KMS-11 (cell line): ENCODE results near the gene KCNG1.
A peak's percentile ranks its signal among the peaks of the same experiment; 100 is the strongest.

Source experiments
- H2AFZ ChIP-seq: fragments of 200-600 bp; sonication (generic); 2 replicates; pipeline ENCODE4 v1.6.1; 2016; ENCODE audit warnings: antibody characterized with exemption, mixed run types, low read depth
- H3K27ac ChIP-seq: fragments of 200-600 bp; sonication (generic); 2 replicates; pipeline ENCODE4 v1.6.1; 2016; ENCODE audit warnings: mild to moderate bottlenecking, mixed run types
- H3K27me3 ChIP-seq: fragments of 200-600 bp; sonication (generic); 2 replicates; pipeline ENCODE4 v1.6.1; 2017; ENCODE audit warnings: mild to moderate bottlenecking, low read depth, mixed run types, moderate library complexity; ENCODE audit not compliant: insufficient read depth
- H3K36me3 ChIP-seq: fragments of 200-600 bp; sonication (generic); 2 replicates; pipeline ENCODE4 v1.6.1; 2017; ENCODE audit warnings: mild to moderate bottlenecking, mixed run types; ENCODE audit not compliant: insufficient read depth
- H3K4me1 ChIP-seq: fragments of 200-600 bp; sonication (generic); 2 replicates; pipeline ENCODE4 v1.6.1; 2016; ENCODE audit warnings: mild to moderate bottlenecking, low read depth, mixed run types; ENCODE audit not compliant: poor library complexity, severe bottlenecking
- H3K4me2 ChIP-seq: fragments of 200-600 bp; sonication (generic); 2 replicates; pipeline ENCODE4 v1.7.0; 2016; ENCODE audit warnings: mild to moderate bottlenecking, mixed run types
- H3K4me3 ChIP-seq: fragments of 200-600 bp; sonication (generic); IDR thresholded peaks from 2 replicates; pipeline ENCODE4 v1.6.1; 2017; ENCODE audit warnings: low read depth, low read length, mixed read lengths; ENCODE audit not compliant: insufficient read depth
- H3K79me2 ChIP-seq: fragments of 200-600 bp; sonication (generic); 2 replicates; pipeline ENCODE4 v1.6.1; 2016; ENCODE audit warnings: low read depth, mixed run types; ENCODE audit not compliant: insufficient read depth
- H3K9ac ChIP-seq: fragments of 200-600 bp; sonication (generic); 2 replicates; pipeline ENCODE4 v1.6.1; 2016; ENCODE audit warnings: mild to moderate bottlenecking, mixed run types
- H4K20me1 ChIP-seq: fragments of 200-600 bp; sonication (generic); 2 replicates; pipeline ENCODE4 v1.6.1; 2016; ENCODE audit warnings: mild to moderate bottlenecking, mixed run types; ENCODE audit not compliant: insufficient read depth
- TF ChIP-seq, protein P1 (sequence below): fragments of 200-600 bp; sonication (generic); conservative IDR thresholded peaks from 2 replicates; pipeline ENCODE4 v1.6.1; 2017; ENCODE audit warnings: low read depth, mild to moderate bottlenecking, antibody characterized with exemption, low read length, moderate library complexity, mixed read lengths

Gene KCNG1, protein sequence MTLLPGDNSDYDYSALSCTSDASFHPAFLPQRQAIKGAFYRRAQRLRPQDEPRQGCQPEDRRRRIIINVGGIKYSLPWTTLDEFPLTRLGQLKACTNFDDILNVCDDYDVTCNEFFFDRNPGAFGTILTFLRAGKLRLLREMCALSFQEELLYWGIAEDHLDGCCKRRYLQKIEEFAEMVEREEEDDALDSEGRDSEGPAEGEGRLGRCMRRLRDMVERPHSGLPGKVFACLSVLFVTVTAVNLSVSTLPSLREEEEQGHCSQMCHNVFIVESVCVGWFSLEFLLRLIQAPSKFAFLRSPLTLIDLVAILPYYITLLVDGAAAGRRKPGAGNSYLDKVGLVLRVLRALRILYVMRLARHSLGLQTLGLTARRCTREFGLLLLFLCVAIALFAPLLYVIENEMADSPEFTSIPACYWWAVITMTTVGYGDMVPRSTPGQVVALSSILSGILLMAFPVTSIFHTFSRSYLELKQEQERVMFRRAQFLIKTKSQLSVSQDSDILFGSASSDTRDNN

DNA sequence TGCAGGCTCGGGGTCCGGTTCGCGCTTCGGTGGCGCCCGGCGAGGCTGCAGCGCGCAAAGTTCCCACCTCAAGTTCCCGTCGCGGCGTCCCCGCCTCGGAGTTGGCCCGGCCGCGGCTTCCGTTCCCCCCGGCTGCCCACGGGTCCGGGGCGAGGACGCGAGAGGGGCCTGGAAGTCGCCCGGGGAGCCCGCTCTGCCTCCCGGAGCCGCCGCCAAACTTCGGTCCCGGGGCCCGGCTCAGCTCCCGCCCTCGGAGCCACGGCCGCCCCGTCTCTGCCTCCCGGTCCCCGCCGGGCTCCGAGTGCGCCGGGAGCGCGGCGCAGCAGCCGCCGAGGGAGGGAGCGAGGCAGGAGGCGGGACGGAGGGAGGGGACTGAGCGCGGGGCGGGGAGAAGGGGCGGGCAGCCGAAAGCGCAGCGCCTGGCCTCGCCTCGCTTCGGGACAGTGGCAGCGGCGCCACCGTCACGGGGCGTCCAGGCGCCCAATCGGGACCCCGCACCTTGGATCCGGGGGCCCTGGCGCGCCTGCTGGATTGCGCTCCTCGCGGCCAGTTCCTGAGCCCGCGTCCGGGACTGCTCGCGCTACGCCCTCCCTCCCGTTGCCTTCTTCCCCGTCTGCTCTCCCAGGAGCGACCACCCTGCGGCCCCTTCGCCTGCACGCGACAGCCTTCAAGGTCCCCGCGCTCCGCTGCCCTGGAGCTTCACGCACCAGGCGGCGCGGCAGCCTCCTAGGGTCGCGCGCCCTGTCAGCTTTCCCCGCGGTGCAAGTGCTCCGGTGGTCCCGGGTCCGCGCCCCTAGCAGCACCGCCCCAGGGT is at the start of gene KCNG1:
Gene KCNG1 (minus strand): TSS at position 305 of the 814 bp plus-strand sequence. CDS start 12,769 bp downstream, outside the sequence.
- Histone ChIP-seq H3K9ac (peak within 1 kb of the TSS; percentile 34; the same call in 1 of the 2 replicates), H3K4me1 (no peaks in the 10 kb centered on the region), H3K27ac (no peak within 1 kb of the TSS), H2AFZ (peak within 1 kb of the TSS; percentile 80), H3K36me3 (no peaks in the 10 kb centered on the region), H3K4me3 (no peak within 1 kb of the TSS), H4K20me1 (no peaks in the 10 kb centered on the region), H3K79me2 (no peaks in the 10 kb centered on the region), H3K4me2 (peak within 1 kb of the TSS; percentile 60), H3K27me3 (no peaks in the 10 kb centered on the region; the same call in 1 of the 2 replicates)
- TF ChIP-seq, protein P1, sequence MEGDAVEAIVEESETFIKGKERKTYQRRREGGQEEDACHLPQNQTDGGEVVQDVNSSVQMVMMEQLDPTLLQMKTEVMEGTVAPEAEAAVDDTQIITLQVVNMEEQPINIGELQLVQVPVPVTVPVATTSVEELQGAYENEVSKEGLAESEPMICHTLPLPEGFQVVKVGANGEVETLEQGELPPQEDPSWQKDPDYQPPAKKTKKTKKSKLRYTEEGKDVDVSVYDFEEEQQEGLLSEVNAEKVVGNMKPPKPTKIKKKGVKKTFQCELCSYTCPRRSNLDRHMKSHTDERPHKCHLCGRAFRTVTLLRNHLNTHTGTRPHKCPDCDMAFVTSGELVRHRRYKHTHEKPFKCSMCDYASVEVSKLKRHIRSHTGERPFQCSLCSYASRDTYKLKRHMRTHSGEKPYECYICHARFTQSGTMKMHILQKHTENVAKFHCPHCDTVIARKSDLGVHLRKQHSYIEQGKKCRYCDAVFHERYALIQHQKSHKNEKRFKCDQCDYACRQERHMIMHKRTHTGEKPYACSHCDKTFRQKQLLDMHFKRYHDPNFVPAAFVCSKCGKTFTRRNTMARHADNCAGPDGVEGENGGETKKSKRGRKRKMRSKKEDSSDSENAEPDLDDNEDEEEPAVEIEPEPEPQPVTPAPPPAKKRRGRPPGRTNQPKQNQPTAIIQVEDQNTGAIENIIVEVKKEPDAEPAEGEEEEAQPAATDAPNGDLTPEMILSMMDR: no peak

DNA sequence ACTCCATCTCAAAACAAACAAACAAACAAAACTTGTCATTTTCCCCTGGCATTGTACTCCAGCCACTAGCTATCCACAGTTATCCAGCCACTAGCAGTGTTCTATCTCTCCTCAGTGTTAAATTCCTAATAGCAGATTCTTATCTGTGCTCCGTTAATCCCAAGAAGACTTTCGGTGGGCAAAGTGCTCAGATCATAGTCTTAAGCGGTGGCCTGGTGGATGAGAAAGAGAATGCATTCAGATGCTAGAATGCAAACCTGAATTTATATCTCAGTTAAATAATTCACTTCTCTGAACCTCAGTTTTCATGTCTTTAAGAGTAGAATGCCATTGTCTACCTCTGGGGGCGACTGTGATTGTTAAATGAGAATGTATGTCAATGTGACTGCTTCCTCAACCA is 47.7 kb upstream of the KCNG1 start:
- TF ChIP-seq, protein P1: no peak
- Histone ChIP-seq H3K4me1 (no peaks in the 10 kb centered on the region), H3K27me3 (no peaks in the 10 kb centered on the region), H3K4me2 (no peak overlapping the region), H3K27ac (no peak overlapping the region), H3K9ac (no peak overlapping the region), H4K20me1 (no peaks in the 10 kb centered on the region), H3K4me3 (no peak overlapping the region), H2AFZ (no peak overlapping the region), H3K36me3 (no peaks in the 10 kb centered on the region), H3K79me2 (no peaks in the 10 kb centered on the region)

DNA sequence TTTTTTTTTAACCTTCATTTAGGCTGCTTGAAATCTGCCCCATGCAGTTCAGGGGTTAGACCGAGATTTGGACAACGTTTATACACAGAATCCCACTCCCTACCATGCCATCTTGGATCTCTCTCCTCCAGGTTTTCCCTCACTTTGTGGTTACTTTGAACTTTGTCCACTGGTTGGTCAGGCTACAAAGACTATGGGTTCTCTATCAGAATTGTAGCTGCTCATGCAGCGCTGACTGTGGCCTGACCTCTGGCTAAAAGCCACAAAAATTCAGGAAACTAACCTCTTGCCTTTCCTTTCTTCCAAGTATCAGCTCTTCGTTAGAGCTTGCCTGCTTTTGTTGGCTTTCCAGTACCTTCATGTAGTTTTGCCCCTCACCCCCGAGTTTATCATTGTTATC is 44.9 kb upstream of the KCNG1 start:
- Histone ChIP-seq H3K9ac (no peak overlapping the region), H3K27ac (no peak overlapping the region), H3K4me2 (no peak overlapping the region), H3K36me3 (no peaks in the 10 kb centered on the region), H4K20me1 (no peaks in the 10 kb centered on the region), H3K4me1 (no peaks in the 10 kb centered on the region), H3K79me2 (no peaks in the 10 kb centered on the region), H3K4me3 (no peak overlapping the region), H2AFZ (no peak overlapping the region), H3K27me3 (no peaks in the 10 kb centered on the region)
- TF ChIP-seq, protein P1: no peak

DNA sequence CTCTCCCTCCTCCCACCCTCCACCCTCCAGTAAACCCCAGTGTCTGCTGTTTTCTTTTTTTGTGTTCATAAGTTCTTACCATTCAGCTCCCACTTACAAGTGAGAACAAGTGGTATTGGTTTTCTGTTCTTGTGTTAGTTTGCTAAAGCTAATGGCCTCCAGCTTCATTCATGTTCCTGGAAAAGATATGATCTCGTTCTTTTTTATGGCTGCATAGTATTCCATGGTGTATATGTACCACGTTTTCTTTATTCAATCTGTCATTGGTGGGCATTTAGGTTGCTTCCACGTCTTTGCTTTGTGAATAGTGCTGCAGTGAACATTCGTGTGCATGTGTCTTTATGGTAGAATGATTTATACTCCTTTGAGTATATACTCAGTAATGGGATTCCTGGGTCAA is 42.7 kb upstream of the KCNG1 start:
- Histone ChIP-seq H3K4me3 (no peak overlapping the region), H3K79me2 (no peaks in the 10 kb centered on the region), H3K27ac (no peak overlapping the region), H3K36me3 (no peaks in the 10 kb centered on the region), H3K9ac (no peak overlapping the region), H3K4me1 (no peaks in the 10 kb centered on the region), H2AFZ (no peak overlapping the region), H3K27me3 (no peaks in the 10 kb centered on the region), H3K4me2 (no peak overlapping the region), H4K20me1 (no peaks in the 10 kb centered on the region)
- TF ChIP-seq, protein P1: no peak
